ENCODE results near the gene C4BPA. TPM values are rescaled to one million over a fixed set of nuclear protein-coding genes. Genes with fewer than 3 reads are reported as not detected.

C4BPA gene
- total RNA-seq, result not detected in 2 replicates

GRCh38 chr1:207103892-207104373 is at the start of gene C4BPA:
C4BPA (plus strand) TSS chr1:207104233; CDS start chr1:207113026, 8,793 bp downstream.

GRCh38 chr1:207088701-207089626 is 15.1 kb upstream of the C4BPA start, which contains the start of gene C4BPB:
C4BPB (plus strand) TSS chr1:207088860; CDS start chr1:207089532, 672 bp downstream.

Other genes starting within 250 kb of the C4BPA start
- gene IL20, start 238.6 kb upstream of the C4BPA start, total RNA-seq, result not detected in 2 replicates
- gene IL24, start 206.8 kb upstream of the C4BPA start, total RNA-seq, result 1.7 and 3.7 TPM in 2 replicates
- gene FCMR, start 182.3 kb upstream of the C4BPA start, total RNA-seq, result not detected in 2 replicates
- under 0.01 TPM in 2 replicates for gene PIGR, start 157.8 kb upstream of the C4BPA start, total RNA-seq
- gene FCAMR, start 133.8 kb upstream of the C4BPA start, total RNA-seq, result under 0.01 TPM in 1 of 2 replicates, not detected in the other
- gene C1orf116, start 71.5 kb upstream of the C4BPA start, total RNA-seq, result under 0.01 TPM in 1 of 2 replicates, not detected in the other
- gene YOD1, start 53.0 kb upstream of the C4BPA start, total RNA-seq, result 7.3 and 7.9 TPM in 2 replicates
- gene PFKFB2, start 51.0 kb upstream of the C4BPA start, total RNA-seq, result 1.5 and 6.5 TPM in 2 replicates
- not detected in 2 replicates for gene C4BPB, start 15.4 kb upstream of the C4BPA start, total RNA-seq
- gene CD55, start 217.4 kb downstream of the C4BPA start, total RNA-seq, result 14.2 and 29.9 TPM in 2 replicates

Measured in regular cardiac myocyte (primary cell).